Endothelial cell of umbilical vein (primary cell): ENCODE measurements around the gene TAPBP. TPM values are rescaled to one million over a fixed set of nuclear protein-coding genes. Genes with fewer than 3 reads are reported as not detected.

Source experiments
- BruUV-seq: library from RNA; stranded (reverse); fragments of 400-500 nt; replicated peaks from 2 replicates; lab custom pipeline; 2021; lab: Mats Ljungman, UMichigan
- CTCF ChIA-PET: fragments of 300-600, 350-600 bp; sonication (Branson Sonifier 250); formaldehyde crosslinking; loops from one replicate; lab custom pipeline; 2021; ENCODE audit warnings: antibody characterized with exemption, inconsistent platforms; lab: Charles Lee
- POLR2A ChIA-PET: fragments of 300-600, 350-600 bp; sonication (Branson Sonifier 250); formaldehyde crosslinking; loops from one replicate; lab custom pipeline; 2021; ENCODE audit warnings: antibody characterized with exemption, inconsistent platforms; lab: Charles Lee
- DNase-seq: peaks from one replicate; pipeline ENCODE4 v3.0.0-alpha.2; 2011; ENCODE audit warnings: low read depth, low spot score
- FAIRE-seq: peaks from 2 replicates; lab custom pipeline; 2011; peaks lifted over from hg19 to GRCh38; lab: Jason Lieb, UNC
- H2AFZ ChIP-seq: 2 replicates; pipeline ENCODE4 v1.6.0; 2012; ENCODE audit warnings: low read depth, low read length, control low read depth, inconsistent platforms
- H3K27ac ChIP-seq: 2 replicates; pipeline ENCODE4 v1.5.1; 2011; ENCODE audit warnings: low read depth, mild to moderate bottlenecking, control low read depth, low read length, moderate library complexity; ENCODE audit not compliant: insufficient read depth
- H3K27me3 ChIP-seq, 2 experiments: 2 replicates each; pipeline versions ENCODE4 v1.6.0 to v1.6.1; 2011; ENCODE audit warnings: low read length in 2 of 2, mixed read lengths in 1 of 2; ENCODE audit not compliant: control insufficient read depth in 2 of 2, insufficient read depth in 2 of 2
- H3K36me3 ChIP-seq, 2 experiments: 2 replicates in 1 of 2; 3 replicates in 1 of 2; pipeline ENCODE4 v1.5.1; 2011; ENCODE audit warnings: low read length in 2 of 2, mild to moderate bottlenecking in 1 of 2, moderate library complexity in 1 of 2; ENCODE audit not compliant: control insufficient read depth in 2 of 2, insufficient read depth in 2 of 2; ENCODE audit errors: extremely low read depth in 1 of 2
- H3K4me1 ChIP-seq: 3 replicates; pipeline ENCODE4 v1.5.1; 2011; ENCODE audit warnings: mild to moderate bottlenecking, low read length; ENCODE audit not compliant: control insufficient read depth, insufficient read depth; ENCODE audit errors: extremely low read depth
- H3K4me2 ChIP-seq: 2 replicates; pipeline ENCODE4 v1.6.1; 2011; ENCODE audit warnings: low read length, control low read depth, mixed read lengths; ENCODE audit not compliant: insufficient read depth
- H3K4me3 ChIP-seq, 3 experiments: fragments of 200-600 bp in 1 of 3; sonication (generic), shearing (Covaris generic) in 1 of 3; replicated peaks in 1 of 3; 2 replicates each; pipeline ENCODE4 v1.5.1; 2011 to 2016; ENCODE audit warnings: control low read depth in 3 of 3, low read length in 3 of 3, mild to moderate bottlenecking in 2 of 3, inconsistent platforms in 1 of 3, low read depth in 1 of 3, moderate library complexity in 1 of 3; ENCODE audit not compliant: insufficient read depth in 1 of 3
- H3K79me2 ChIP-seq: 2 replicates; pipeline ENCODE4 v1.6.0; 2012; ENCODE audit warnings: low read length, inconsistent platforms; ENCODE audit not compliant: control insufficient read depth, insufficient read depth
- H3K9ac ChIP-seq: replicated peaks from 2 replicates; pipeline ENCODE3; 2011; ENCODE audit warnings: low read length, control low read depth; ENCODE audit not compliant: insufficient read depth; ENCODE audit errors: extremely low read depth
- H3K9me1 ChIP-seq: replicated peaks from 3 replicates; pipeline ENCODE4 v1.6.0; 2011; ENCODE audit warnings: mild to moderate bottlenecking, low read length; ENCODE audit not compliant: control insufficient read depth, insufficient read depth; ENCODE audit errors: extremely low read depth
- H3K9me3 ChIP-seq: replicated peaks from 2 replicates; pipeline ENCODE4 v1.5.1; 2012; ENCODE audit warnings: low read length, inconsistent platforms; ENCODE audit not compliant: control insufficient read depth, insufficient read depth
- H4K20me1 ChIP-seq: replicated peaks from 2 replicates; pipeline ENCODE3; 2011; ENCODE audit warnings: mild to moderate bottlenecking, low read length; ENCODE audit not compliant: control insufficient read depth, insufficient read depth; ENCODE audit errors: extremely low read depth
- EZH2 ChIP-seq: IDR thresholded peaks from 2 replicates; pipeline ENCODE4 v1.6.1; 2012; ENCODE audit warnings: borderline replicate concordance, low read depth, mild to moderate bottlenecking, moderate library complexity, low read length, inconsistent platforms; ENCODE audit not compliant: severe bottlenecking
- FOS ChIP-seq: IDR thresholded peaks from 2 replicates; pipeline ENCODE4 v1.6.1; 2011; ENCODE audit warnings: mild to moderate bottlenecking, low read length, moderate library complexity, borderline replicate concordance; ENCODE audit not compliant: insufficient read depth
- GATA2 ChIP-seq: IDR thresholded peaks from 2 replicates; pipeline ENCODE4 v1.7.0; 2011; ENCODE audit warnings: low read depth, mild to moderate bottlenecking, moderate library complexity, mixed read lengths, low read length; ENCODE audit not compliant: insufficient read length, insufficient read depth
- JUN ChIP-seq: IDR thresholded peaks from 2 replicates; pipeline ENCODE4 v1.6.1; 2011; ENCODE audit warnings: borderline replicate concordance, low read depth; ENCODE audit not compliant: insufficient read length, insufficient read depth
- MYC ChIP-seq: IDR thresholded peaks from one replicate; pipeline ENCODE4 v1.6.1; 2011; ENCODE audit warnings: mild to moderate bottlenecking, low read depth, low read length
- POLR2A ChIP-seq: IDR thresholded peaks from 2 replicates; pipeline ENCODE4 v1.6.1; 2012; ENCODE audit warnings: low read depth, mild to moderate bottlenecking, control low read depth, low read length
- POLR2AphosphoS5 ChIP-seq: IDR thresholded peaks from 2 replicates; pipeline ENCODE4 v1.6.1; 2012; ENCODE audit warnings: low read depth, mild to moderate bottlenecking, control low read depth, low read length, moderate library complexity; ENCODE audit not compliant: insufficient read depth
- dilution Hi-C: fragments of 300-500 bp; cut with MboI; formaldehyde crosslinking; loops from one replicate; pipeline ENCODE4 v1.15.0; 2019; ENCODE audit warnings: low sequenced_read_pairs; ENCODE audit not compliant: extremely low pct_ligation_motif_present
- intact Hi-C: fragments of 100-400 bp; cut with micrococcal nuclease; formaldehyde crosslinking; loops from one replicate; pipeline ENCODE4 v1.10.0; 2022
- polyA plus RNA-seq, 4 experiments: library from polyadenylated mRNA; depleted of rRNA in 3 of 4; stranded (reverse) in 3 of 4; unstranded in 1 of 4; fragments of >200 nt; gene quantifications; 2 replicates each; pipeline versions ENCODE4 v1.2.1 to v1.2.3, GENCODE V29; 2011 to 2012; ENCODE audit warnings: missing spikeins in 1 of 4
- total RNA-seq: library from RNA; stranded (reverse); gene quantifications from 2 replicates; pipeline ENCODE4 v1.2.3, GENCODE V29; 2021
- TF ChIP-seq, protein P1 (sequence below), 2 donors: IDR thresholded peaks; 1 replicate in 1 of 2; 2 replicates in 1 of 2; pipeline ENCODE4 v1.5.1; 2011; ENCODE audit warnings: low read length in 2 of 2, mild to moderate bottlenecking in 2 of 2, moderate library complexity in 2 of 2, control low read depth in 1 of 2, inconsistent platforms in 1 of 2, low read depth in 1 of 2; ENCODE audit not compliant: insufficient read depth in 1 of 2; ENCODE audit errors: extremely low read depth in 1 of 2
- TF ChIP-seq, protein P2 (sequence below): IDR thresholded peaks from 2 replicates; pipeline ENCODE4 v1.6.1; 2011; ENCODE audit not compliant: insufficient read depth, insufficient read length

TAPBP gene
- total and polyA plus RNA-seq, 2 donors (not counting 3 experiments of a cell fraction or from before 2014, with no cell fraction given), result 69.6 to 98.0 TPM

- intact Hi-C loops, result loop anchor here (1.0 to 10.0 kb wide), 3 partner anchors 15 to 260 kb away; partner anchors contain the start of genes HSD17B8, RXRB and SLC39A7
- FAIRE-seq (peak; percentile 90), DNase-seq (peak; percentile 83)
- Histone ChIP-seq H3K9ac (peak overlapping the region; percentile 69), H3K36me3 (peaks cover 3 to 9% of the 10 kb centered on the region in 2 experiments), H3K27me3 (no peaks in the 10 kb centered on the region), H3K9me3 (no peaks in the 10 kb centered on the region), H4K20me1 (no peaks in the 10 kb centered on the region), H3K9me1 (no peaks in the 10 kb centered on the region), H3K27ac (peak overlapping the region; percentile 48), H2AFZ (peak overlapping the region; percentile 25), H3K4me1 (peaks cover 31% of the 10 kb centered on the region), H3K4me2 (peak overlapping the region; percentile 81), H3K4me3 (peak overlapping the region; percentile 37 to 96 (median 65)), H3K79me2 (peaks cover 24% of the 10 kb centered on the region)
- ChIA-PET POLR2A (no interaction called here), CTCF (no interaction called here)
- no TSS peak for BruUV-seq
- dilution Hi-C loops, result no loop called here
- TF ChIP-seq POLR2AphosphoS5 (no peak), FOS (no peak), MYC (no peak), EZH2 (no peak), POLR2A (no peak), JUN (no peak), GATA2 (no peak)
- TF ChIP-seq, protein P1, sequence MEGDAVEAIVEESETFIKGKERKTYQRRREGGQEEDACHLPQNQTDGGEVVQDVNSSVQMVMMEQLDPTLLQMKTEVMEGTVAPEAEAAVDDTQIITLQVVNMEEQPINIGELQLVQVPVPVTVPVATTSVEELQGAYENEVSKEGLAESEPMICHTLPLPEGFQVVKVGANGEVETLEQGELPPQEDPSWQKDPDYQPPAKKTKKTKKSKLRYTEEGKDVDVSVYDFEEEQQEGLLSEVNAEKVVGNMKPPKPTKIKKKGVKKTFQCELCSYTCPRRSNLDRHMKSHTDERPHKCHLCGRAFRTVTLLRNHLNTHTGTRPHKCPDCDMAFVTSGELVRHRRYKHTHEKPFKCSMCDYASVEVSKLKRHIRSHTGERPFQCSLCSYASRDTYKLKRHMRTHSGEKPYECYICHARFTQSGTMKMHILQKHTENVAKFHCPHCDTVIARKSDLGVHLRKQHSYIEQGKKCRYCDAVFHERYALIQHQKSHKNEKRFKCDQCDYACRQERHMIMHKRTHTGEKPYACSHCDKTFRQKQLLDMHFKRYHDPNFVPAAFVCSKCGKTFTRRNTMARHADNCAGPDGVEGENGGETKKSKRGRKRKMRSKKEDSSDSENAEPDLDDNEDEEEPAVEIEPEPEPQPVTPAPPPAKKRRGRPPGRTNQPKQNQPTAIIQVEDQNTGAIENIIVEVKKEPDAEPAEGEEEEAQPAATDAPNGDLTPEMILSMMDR (IDR thresholded peaks at IDR 0.05; ENCODE audit: extremely low read depth in 1 of 2, insufficient read depth in 1 of 2, low read depth in 1 of 2, low read length in 2 of 2), result no peak
- TF ChIP-seq, protein P2, sequence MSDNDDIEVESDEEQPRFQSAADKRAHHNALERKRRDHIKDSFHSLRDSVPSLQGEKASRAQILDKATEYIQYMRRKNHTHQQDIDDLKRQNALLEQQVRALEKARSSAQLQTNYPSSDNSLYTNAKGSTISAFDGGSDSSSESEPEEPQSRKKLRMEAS, result no peak
Observed at GRCh38 chr6:33314515-33314942, 651 bp upstream of the TAPBP start.
